ENCODE measurements around the gene EHMT1. TPM values are rescaled to one million over a fixed set of nuclear protein-coding genes. Genes with fewer than 3 reads are reported as not detected.

Gene EHMT1
- total RNA-seq, 1 donor from 2014 or later: 65.3 TPM

DNA sequence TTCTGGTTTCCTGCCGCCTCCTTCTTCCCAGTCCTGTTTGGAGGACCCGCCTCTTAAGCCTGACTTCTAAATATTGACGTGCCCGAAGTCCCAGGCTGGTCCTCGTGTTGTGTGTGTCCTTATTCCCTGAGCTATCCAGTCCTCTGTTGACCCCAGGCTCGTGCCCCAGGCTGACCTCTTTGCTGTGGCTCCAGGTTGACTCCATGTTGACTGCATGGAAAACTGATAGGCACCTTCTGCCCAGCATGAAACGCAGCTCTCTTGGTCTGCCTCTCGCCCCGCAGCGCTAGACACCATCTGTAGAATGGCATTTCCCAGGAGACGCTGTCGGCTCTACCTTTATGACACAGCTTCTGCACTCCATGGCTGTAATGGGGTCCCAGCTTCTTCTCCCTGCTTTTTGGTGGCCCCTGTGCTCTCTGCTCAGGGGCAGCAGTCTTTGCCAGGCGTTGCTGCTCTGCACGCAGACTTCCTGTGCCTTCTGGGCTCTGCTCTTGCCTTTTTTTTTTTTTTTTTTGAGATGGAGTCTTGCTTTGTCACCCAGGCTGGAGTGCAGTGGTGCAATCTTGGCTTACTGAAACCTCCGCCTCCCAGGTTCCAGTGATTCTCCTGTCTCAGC lies 28.4 kb downstream of the EHMT1 start:
- no peak for DNase-seq

DNA sequence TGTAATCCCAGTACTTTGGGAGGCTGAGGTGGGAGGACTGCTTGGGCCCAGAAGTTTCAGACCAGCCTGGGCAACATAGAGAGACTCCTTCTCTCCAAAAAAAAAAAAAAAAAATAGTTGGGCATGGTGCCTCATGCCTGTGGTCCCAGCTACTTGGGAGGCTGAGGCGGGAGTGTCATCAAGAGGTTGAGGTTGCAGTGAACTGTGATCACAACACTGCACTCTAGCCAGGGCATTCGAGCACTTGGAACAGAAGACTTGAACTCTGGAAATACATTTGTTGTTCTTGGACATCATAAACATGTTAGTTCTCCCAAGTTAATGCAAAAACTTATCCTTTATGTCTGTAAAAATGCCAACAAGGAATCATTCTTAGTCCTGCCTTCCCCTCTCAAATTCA lies 29.6 kb downstream of the EHMT1 start:
- DNase-seq: no peak

DNA sequence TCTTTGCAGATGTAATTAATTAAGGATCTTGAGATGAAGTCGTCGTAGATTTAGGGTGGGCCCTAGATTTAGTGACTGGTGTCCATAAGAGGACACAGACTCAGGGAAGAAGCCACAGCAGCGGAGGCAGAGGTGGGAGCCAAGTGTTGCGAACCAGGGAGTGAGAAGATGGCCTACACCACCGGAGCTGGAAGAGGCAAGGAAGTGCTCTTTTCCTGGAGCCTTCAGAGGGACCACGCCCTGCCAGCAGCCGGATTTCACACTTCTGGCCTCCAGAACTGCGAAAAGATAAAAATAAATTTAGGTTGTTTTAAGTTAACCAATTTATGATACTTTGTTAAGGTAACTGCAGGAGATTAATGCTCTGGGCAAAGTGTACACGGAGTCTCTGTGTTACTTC lies 30.7 kb downstream of the EHMT1 start:
- no peak for DNase-seq

DNA sequence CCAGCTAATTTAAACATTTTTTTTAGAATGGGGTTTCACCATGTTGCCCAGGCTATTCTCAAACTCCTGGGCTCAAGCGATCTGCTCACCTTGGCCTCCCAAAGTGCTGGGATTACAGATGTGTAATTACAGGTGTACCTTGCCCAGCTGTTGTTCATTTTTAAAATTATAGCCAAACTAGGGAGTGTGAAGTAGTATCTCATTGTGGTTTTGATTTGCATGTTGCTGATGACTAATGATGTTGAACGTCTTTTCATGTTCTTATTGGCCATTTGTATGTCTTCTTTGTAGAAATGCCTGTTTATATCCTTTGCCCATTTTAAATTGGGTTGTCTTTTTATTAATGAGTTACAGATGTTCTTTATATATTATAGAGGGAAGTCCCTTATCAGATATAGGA lies 31.5 kb downstream of the EHMT1 start:
- DNase-seq: no peak

DNA sequence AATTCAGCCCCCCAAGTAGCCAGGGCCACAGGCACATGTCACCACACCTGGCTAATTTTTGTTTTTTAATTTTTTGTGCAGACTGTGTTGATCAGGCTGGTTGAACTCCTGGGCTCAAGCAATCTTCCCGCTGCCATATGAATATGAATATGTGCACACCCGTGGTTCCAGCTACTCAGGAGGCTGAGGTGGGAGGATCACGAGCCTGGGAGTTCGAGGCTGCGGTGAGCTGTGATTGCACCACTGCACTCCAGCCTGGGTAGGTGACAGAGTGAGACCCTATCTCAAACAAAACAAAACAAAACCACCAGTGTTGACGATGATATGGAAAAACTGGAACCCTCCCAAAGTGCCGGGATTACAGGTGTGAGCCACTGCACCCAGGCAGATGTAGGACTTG lies 32.0 kb downstream of the EHMT1 start:
- DNase-seq: no peak

DNA sequence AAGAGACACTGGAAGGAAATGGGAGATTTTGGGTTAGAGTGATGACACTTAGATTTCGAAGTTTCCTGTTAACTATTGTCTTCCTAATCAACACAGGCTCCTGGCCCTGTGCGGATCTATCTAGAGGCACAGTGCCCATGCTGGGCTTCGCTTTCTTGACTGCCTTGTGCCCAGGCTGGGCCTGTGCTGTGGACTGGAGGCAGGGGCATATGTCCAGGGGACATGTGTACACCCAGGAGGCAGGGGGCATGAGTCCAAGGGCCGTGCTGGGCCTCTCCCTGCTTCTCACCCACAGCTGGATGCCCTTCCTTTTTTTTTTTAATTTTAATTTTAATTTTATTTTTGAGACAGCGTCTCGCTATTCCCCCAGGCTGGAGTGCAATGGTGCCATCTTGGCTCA lies 37.6 kb downstream of the EHMT1 start:
- DNase-seq: no peak

GRCh38 chr9:137657606-137658005 lies 38.8 kb downstream of the EHMT1 start:
- DNase-seq: no peak

GRCh38 chr9:137658781-137659180 lies 40.0 kb downstream of the EHMT1 start:
- no peak for DNase-seq

GRCh38 chr9:137660144-137660543 lies 41.3 kb downstream of the EHMT1 start:
- DNase-seq: no peak

DNA sequence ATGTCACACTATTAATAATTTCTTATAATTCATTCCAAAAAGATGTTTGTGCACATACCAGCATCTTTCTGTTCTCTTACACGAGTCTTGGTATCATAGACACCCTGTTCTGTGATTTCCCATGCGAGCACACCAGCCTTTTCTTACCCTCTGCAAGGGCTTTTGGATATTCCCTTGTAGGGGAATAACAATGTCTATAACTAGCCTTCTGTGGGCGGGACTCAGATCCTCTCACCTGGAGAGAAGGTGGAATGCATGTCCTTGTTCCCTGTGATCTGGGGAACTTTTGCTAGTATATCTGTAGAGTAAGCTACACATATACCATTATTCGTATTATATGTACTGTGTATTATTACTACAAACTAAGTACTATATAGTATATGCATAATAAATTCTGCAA lies 44.8 kb downstream of the EHMT1 start:
- no peak for DNase-seq

DNA sequence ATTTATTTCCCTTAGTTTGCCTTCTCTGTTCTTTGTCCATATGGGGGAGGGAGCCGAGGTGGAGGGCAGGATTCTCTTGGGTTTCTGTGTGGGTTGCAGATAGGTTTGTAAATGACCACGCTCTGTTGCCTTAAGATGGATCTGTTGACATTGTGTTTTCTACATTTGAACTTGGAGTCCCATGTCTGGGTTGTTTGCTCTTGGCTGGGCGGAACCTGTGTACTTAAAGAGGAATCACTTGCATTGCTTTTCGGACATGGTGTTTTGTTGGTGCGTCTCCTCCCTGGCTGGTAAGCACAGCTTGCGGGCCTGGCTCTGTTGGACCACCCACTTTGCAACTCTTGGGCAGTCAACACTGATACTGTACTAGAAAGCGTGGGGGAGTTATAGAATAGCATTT lies 45.9 kb downstream of the EHMT1 start:
- DNase-seq: no peak

DNA sequence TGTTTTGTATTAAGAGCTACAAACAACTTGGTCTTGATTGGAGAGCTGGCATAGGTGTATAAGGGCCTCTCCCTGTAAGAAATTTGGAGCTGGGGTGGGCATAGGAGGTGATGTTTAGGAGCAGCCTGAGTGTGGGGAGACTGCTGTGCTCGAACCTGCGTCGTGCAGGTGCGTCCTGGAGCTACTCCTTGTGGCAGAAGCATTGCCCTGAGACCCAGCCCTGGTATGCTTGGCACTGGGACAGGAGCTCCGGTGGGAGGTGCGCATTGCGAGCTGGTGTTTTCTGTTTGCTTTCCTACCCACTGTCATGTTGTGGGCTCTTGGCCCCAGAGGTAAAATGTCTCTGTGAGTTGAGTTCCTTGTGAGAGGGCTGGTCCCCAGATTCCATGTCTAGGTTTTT lies 46.4 kb downstream of the EHMT1 start:
- no peak for DNase-seq

- no peak for DNase-seq
Measured at GRCh38 chr9:137665697-137666512, 47.1 kb downstream of the EHMT1 start.

DNA sequence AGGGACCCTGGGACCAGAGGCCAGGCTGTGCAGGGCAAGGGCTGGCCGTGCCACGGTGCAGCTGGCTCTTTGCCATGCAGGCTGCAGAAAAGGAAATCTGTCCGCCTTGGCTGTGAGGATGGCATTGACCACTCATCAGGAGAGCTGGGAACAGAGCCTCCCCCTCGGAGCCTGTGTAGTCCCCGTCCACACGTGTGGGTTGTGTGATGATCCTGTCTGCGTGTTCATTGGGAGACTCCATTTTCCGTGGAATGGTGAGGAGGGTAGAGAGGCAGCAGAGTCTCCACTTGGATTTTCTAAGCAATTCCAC lies 47.7 kb downstream of the EHMT1 start:
- DNase-seq: peak; percentile 63

DNA sequence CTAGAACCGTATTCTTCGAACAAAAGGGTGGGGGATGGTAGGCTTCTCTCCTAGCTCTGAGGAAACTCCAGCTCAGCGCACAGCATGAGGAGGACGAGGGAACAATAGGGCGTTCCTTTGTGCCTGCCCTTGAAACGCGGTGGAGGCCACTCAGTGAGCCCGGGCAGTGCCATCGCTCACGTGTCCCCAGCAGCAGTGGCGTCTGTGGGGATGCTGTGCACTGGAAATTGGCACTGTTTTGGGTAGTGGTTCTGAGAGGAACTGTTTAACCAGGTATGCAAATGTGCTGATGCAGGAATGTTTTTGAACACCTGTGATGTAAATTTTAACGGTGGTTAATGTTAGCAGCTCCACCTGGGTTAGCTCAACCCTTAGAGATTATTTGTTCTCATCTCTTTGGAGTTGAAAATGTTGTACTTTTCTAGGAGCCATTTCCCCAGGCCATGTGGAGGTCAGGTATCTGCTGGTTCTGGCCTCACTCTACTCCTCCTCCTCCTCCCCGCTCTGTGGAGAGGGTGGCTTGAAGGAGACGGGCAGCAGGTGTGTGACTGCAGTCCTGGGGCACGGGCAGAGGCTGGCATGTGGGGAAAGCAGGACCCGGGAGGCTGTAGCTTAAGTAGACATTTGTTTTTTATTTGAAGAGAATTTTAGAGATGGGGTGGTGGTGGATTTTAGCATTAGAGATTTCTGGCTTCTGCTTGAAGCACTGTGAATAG lies 48.3 kb downstream of the EHMT1 start:
- peak; percentile 70 for DNase-seq

GRCh38 chr9:137668203-137668602 lies 49.4 kb downstream of the EHMT1 start:
- DNase-seq: no peak

- no peak for DNase-seq
Measured at GRCh38 chr9:137669261-137669672, 50.5 kb downstream of the EHMT1 start.

DNA sequence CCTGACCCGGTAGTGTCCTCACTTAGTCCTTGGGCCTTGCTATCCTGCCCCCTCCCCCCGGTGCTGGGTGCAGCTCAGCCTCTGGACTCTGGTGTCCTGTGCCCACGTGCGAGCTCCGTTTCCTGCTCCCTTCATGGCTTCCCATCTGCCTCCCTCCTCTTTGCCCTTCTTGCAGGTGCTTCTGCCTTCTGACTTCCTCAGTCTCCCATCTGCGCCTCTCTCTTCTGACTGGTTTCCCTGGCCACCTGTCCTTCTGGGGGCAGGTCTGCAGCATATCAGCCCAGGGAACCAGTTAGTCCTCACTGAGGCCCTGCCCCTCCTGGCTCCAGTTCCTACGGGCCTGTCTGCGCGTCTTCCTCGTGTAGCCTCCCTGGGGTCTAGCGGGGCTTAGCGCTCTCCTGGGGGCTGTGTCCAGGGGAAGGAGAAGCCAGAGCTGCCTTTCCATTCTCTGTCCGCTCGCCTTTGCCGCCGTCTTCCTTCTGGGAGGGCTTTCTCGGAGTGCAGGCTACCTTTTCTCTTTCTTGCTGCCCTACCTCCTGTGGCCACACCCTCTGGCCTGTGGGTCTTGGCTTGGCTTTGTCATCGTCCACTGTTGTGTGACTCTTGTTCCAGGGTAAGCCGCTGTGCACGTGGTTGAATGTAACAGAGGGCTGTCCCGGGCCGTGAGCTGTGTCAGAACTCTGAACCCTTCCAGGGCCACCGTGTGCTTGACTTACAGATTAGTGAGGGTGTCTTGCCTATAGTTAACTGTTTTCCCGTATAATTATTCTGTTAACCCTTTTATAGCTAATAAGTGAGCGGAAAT lies 51.8 kb downstream of the EHMT1 start:
- no peak for DNase-seq

DNA sequence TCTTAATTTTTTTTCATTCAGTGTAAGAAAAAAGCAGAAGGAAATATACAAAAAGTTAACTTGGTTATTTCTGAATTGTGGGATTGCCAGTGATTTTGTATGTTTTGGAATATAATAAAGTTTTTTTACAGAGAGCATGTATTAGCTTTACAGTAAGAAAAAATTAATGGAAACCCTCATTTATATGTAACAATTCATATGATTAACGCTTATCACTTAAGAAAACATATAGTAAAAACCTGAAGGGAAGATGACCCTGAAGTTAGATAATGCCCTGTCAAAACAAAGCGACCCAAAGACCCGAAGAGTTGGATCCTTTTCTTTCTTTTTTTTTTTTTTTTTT lies 52.4 kb downstream of the EHMT1 start:
- no peak for DNase-seq

DNA sequence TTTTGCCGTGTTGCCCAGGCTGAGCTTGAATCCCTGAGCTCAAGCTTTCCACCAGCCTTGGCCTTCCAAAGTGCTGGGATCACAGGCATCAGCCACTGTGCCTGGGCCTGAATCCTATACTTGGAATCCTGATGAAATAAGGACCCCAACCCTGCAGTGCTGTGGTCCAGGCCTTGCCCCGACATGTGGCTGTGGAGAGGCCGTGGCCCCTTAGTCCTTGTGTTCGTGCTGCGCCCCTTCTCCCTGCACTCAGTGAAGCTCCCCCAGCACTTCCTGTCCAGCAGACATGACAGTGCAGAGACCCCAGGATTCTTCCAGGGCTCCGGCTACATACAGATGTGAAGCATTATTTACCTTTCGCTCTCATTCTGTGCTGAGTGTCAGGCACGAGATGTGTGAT lies 52.9 kb downstream of the EHMT1 start:
- no peak for DNase-seq

DNA sequence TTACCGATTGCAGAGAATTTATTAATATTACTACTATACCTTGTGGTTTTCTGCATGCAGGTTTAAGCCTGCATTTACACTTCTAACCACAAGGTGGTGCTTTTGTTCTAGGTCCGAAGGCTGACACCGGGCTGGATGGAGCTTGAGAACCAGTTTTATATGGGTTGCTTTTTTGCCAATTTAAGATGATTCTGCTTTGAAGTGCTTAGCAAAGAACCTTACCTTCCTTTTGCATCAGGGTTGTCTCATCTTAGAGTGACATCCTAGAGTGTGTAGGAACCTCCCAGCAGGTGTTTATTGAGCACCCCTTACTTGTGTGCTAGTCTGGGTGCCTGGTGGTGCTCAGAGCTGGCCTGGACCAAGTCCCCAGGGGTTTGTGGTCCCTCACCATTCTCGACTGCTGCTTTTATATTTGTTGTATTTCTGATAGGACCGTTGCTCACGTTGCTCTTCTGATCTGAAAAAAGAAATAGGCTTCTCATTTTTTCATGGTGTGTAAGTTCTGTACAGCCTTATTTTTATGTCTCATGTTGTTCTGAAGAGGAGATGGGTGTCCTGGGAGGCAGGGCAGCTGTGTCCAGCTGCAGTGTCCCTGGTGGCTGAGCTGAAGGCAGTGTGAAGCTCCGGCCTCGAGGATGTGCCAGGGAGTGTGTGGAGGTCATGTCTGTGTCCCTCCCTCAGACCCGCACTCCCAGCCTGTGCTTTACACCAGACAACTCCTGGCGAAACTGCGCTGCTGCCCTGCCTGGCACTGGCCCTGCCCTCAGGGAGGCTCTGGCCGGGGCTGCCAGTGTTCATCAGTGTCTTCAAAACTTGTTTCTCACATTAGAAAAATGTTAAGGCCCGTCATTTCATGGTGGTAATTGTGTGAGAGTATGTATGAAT lies 54.3 kb downstream of the EHMT1 start:
- peak; percentile 82 for DNase-seq

GRCh38 chr9:137673886-137674285 lies 55.1 kb downstream of the EHMT1 start:
- DNase-seq: no peak

Data from dermis blood vessel endothelial cell (primary cell).